ENCODE results near the gene INTS12.

DNA sequence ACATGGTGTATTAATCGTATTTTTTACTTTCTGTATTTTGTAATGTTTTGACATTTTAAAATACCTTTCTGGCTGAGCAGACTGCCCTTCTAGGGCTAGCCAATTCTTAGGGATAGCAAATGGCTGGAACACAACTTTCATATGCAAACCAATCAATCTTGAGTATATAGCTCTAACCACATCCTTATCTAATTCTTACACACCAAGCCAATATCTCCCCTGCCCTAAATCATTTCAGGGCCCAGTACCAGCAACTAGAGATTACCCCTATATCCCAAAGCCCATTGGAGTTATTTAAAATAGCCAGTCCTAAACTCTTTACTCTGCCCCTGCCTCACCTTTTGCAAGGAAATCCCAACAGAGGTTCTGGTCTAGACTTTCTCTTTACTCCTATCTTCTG is 58.3 kb downstream of the INTS12 start:
- TF ChIP-seq, protein P1, sequence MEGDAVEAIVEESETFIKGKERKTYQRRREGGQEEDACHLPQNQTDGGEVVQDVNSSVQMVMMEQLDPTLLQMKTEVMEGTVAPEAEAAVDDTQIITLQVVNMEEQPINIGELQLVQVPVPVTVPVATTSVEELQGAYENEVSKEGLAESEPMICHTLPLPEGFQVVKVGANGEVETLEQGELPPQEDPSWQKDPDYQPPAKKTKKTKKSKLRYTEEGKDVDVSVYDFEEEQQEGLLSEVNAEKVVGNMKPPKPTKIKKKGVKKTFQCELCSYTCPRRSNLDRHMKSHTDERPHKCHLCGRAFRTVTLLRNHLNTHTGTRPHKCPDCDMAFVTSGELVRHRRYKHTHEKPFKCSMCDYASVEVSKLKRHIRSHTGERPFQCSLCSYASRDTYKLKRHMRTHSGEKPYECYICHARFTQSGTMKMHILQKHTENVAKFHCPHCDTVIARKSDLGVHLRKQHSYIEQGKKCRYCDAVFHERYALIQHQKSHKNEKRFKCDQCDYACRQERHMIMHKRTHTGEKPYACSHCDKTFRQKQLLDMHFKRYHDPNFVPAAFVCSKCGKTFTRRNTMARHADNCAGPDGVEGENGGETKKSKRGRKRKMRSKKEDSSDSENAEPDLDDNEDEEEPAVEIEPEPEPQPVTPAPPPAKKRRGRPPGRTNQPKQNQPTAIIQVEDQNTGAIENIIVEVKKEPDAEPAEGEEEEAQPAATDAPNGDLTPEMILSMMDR (IDR thresholded peaks at IDR 0.05), result no peak
- TF ChIP-seq POLR2A (IDR thresholded peaks at IDR 0.05), result no peak

Measured in testis (tissue), 2 donors.